ENCODE measurements around the gene TPM4.

Gene TPM4

DNA sequence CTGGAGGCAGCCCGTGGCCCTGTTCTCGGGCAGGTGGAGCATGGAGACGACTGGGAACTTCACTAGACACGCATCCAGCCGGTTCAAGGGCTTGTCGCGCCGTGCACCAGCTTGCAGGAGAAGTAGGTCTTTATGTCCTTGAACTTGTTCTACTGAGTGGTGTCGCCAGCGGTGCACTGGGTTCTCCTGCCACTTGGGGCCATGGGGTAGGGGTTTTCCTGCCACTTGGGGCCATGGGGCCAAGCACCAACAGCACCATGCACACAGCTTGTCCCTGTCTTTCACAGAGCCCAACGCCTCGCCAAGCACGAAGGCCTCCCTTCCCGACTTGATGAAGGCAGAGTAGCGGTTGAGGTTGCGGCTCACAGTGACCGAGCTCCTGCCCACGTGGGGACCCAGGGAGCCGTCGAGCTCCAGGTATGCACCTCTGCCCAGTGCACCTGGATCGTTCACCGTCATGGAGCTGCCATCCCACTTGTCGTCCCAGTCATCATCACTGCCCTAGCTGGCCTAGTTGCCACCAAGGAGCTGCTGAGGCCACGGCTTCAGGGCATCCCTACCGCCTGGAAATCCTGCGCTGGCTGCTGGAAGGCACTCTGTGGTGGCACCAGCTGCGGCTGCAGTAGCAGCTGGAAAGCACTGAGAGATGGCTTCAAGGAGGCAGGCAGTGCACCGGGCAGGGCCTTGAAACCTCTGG lies 40.5 kb upstream of the TPM4 start:
- no peak overlapping the region for H3K4me3 ChIP-seq (ENCODE audit: low read length)
- H3K4me2 ChIP-seq (ENCODE audit: low read length) = no peak overlapping the region
- no peaks in the 10 kb centered on the region for H3K27me3 ChIP-seq (ENCODE audit: control insufficient read depth, insufficient read depth, low read length)
- no peak overlapping the region for H3K9ac ChIP-seq (ENCODE audit: low read depth, low read length)
- H3K36me3 ChIP-seq (ENCODE audit: insufficient read depth, low read length) = no peaks in the 10 kb centered on the region
- peaks cover 5% of the 10 kb centered on the region for H3K4me1 ChIP-seq (ENCODE audit: control insufficient read depth, insufficient read depth, low read length)
- no peaks in the 10 kb centered on the region for H3K9me3 ChIP-seq (replicated peaks; ENCODE audit: low read length)

DNA sequence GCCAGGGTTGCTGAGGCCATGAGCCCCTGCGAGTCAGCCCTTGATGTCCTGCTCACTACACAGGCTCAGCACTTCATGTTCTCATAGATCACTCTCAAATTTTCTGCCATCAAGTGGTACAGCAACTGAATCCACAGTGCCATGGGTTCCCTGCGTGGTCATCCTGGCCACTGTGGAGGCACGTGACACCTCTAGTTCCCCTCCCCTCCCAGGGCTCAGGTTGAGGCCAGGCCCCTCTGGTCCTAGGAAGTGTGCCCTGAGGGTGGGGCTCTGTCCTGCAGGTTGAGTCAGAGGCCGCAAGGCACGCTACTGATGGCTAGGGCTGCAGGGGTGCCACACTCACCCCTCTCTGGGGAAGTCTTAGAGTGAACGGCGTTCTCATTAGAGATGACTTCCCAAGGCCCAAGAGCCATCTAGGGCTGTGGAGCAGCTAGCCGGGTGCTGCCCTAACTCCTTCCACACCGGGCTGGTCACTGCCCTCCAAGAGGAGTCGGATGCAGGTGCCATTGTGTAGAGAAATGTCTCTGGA lies 39.8 kb upstream of the TPM4 start:
- Histone ChIP-seq H3K36me3 (ENCODE audit: insufficient read depth, low read length) (no peaks in the 10 kb centered on the region), H3K4me2 (ENCODE audit: low read length) (no peak overlapping the region), H3K4me1 (ENCODE audit: control insufficient read depth, insufficient read depth, low read length) (peaks cover 12% of the 10 kb centered on the region), H3K9ac (ENCODE audit: low read depth, low read length) (no peak overlapping the region), H3K4me3 (ENCODE audit: low read length) (no peak overlapping the region), H3K27me3 (ENCODE audit: control insufficient read depth, insufficient read depth, low read length) (no peaks in the 10 kb centered on the region), H3K9me3 (replicated peaks; ENCODE audit: low read length) (no peaks in the 10 kb centered on the region)

- Histone ChIP-seq H3K9ac (ENCODE audit: low read depth, low read length) (no peak overlapping the region), H3K9me3 (replicated peaks; ENCODE audit: low read length) (no peaks in the 10 kb centered on the region), H3K4me2 (ENCODE audit: low read length) (no peak overlapping the region), H3K27me3 (ENCODE audit: control insufficient read depth, insufficient read depth, low read length) (no peaks in the 10 kb centered on the region), H3K4me3 (ENCODE audit: low read length) (no peak overlapping the region), H3K36me3 (ENCODE audit: insufficient read depth, low read length) (no peaks in the 10 kb centered on the region), H3K4me1 (ENCODE audit: control insufficient read depth, insufficient read depth, low read length) (peaks cover 15% of the 10 kb centered on the region)
These were observed 39.4 kb upstream of the TPM4 start for GRCh38 chr19:16036941-16037340.

DNA sequence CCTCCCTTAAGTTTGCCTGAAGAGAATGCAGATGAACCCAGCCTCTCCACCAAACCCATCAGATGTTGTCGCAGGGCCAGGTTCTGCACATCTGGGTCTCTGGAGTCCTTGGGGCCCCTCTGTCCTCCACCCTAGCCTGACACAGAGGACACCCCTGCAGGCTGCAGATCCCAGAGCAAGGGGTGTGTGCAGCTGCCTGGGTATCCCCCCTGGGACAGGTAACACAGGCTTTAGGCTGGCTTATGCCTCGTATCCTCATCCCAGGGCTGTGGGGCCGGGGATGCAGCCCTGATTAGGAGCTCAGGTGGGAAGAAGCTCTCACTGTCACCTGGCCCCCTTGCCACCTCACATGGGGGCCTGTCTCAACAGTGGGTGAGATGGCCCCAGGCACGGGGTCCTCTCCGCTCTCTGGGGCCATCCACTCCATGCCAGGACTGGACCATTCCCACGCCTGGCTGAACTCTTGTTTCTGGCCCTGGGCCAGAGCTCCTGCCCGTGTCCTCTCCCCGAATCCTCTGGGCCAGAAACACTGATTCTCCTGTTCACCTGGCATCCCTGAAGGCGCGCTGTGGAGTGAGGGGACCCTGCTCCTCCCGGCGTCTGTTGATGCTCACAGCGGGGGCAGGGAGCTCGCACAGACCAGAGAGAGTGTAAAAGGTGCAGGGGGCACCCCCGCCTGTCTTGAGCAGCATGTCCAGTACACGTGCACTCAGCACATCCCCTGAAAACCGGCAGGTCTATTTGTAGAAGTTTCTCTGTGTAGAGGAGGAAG lies 38.7 kb upstream of the TPM4 start:
- no peak overlapping the region for H3K9ac ChIP-seq (ENCODE audit: low read depth, low read length)
- no peaks in the 10 kb centered on the region for H3K9me3 ChIP-seq (replicated peaks; ENCODE audit: low read length)
- no peaks in the 10 kb centered on the region for H3K36me3 ChIP-seq (ENCODE audit: insufficient read depth, low read length)
- H3K4me2 ChIP-seq (ENCODE audit: low read length) = no peak overlapping the region
- H3K27me3 ChIP-seq (ENCODE audit: control insufficient read depth, insufficient read depth, low read length) = no peaks in the 10 kb centered on the region
- H3K4me1 ChIP-seq (ENCODE audit: control insufficient read depth, insufficient read depth, low read length) = peaks cover 15% of the 10 kb centered on the region
- H3K4me3 ChIP-seq (ENCODE audit: low read length) = no peak overlapping the region

DNA sequence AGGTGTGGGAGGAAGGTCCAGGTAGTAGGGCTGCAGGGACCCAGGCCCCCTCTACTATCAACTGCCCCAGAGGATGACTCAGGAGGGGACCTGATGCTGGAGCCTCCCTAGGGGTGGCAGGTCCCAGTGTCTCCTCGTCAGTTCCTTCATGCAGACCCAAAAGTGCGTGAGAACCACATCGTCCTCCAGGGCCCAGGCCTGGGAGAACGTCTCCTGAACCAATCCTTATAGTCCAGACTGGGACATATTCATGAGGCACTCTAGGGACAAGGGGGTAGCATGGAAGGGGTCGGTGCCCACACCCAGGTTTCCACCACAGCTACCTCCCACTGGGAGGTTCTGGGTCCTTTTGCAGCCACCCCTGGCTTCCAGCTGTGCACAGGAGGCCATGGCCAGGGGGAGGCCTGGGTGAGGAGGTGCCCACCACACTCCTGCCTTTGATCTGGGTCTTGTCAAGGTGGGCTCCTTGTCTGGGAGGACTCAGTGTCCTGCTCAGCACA lies 38.0 kb upstream of the TPM4 start:
- no peaks in the 10 kb centered on the region for H3K27me3 ChIP-seq (ENCODE audit: control insufficient read depth, insufficient read depth, low read length)
- no peaks in the 10 kb centered on the region for H3K36me3 ChIP-seq (ENCODE audit: insufficient read depth, low read length)
- peaks cover 15% of the 10 kb centered on the region for H3K4me1 ChIP-seq (ENCODE audit: control insufficient read depth, insufficient read depth, low read length)
- H3K9ac ChIP-seq (ENCODE audit: low read depth, low read length) = no peak overlapping the region
- no peak overlapping the region for H3K4me2 ChIP-seq (ENCODE audit: low read length)
- no peaks in the 10 kb centered on the region for H3K9me3 ChIP-seq (replicated peaks; ENCODE audit: low read length)
- no peak overlapping the region for H3K4me3 ChIP-seq (ENCODE audit: low read length)

GRCh38 chr19:16039081-16039480 lies 37.2 kb upstream of the TPM4 start:
- no peaks in the 10 kb centered on the region for H3K36me3 ChIP-seq (ENCODE audit: insufficient read depth, low read length)
- no peak overlapping the region for H3K4me3 ChIP-seq (ENCODE audit: low read length)
- no peaks in the 10 kb centered on the region for H3K9me3 ChIP-seq (replicated peaks; ENCODE audit: low read length)
- H3K4me2 ChIP-seq (ENCODE audit: low read length) = no peak overlapping the region
- peaks cover 15% of the 10 kb centered on the region for H3K4me1 ChIP-seq (ENCODE audit: control insufficient read depth, insufficient read depth, low read length)
- no peaks in the 10 kb centered on the region for H3K27me3 ChIP-seq (ENCODE audit: control insufficient read depth, insufficient read depth, low read length)
- no peak overlapping the region for H3K9ac ChIP-seq (ENCODE audit: low read depth, low read length)

GRCh38 chr19:16039545-16039944 lies 36.8 kb upstream of the TPM4 start:
- Histone ChIP-seq H3K9ac (ENCODE audit: low read depth, low read length) (no peak overlapping the region), H3K36me3 (ENCODE audit: insufficient read depth, low read length) (no peaks in the 10 kb centered on the region), H3K4me3 (ENCODE audit: low read length) (no peak overlapping the region), H3K9me3 (replicated peaks; ENCODE audit: low read length) (no peaks in the 10 kb centered on the region), H3K4me2 (ENCODE audit: low read length) (no peak overlapping the region), H3K4me1 (ENCODE audit: control insufficient read depth, insufficient read depth, low read length) (peaks cover 15% of the 10 kb centered on the region), H3K27me3 (ENCODE audit: control insufficient read depth, insufficient read depth, low read length) (no peaks in the 10 kb centered on the region)

- Histone ChIP-seq H3K36me3 (ENCODE audit: insufficient read depth, low read length) (no peaks in the 10 kb centered on the region), H3K27me3 (ENCODE audit: control insufficient read depth, insufficient read depth, low read length) (no peaks in the 10 kb centered on the region), H3K4me1 (ENCODE audit: control insufficient read depth, insufficient read depth, low read length) (peaks cover 15% of the 10 kb centered on the region), H3K4me3 (ENCODE audit: low read length) (no peak overlapping the region), H3K4me2 (ENCODE audit: low read length) (no peak overlapping the region), H3K9me3 (replicated peaks; ENCODE audit: low read length) (no peaks in the 10 kb centered on the region), H3K9ac (ENCODE audit: low read depth, low read length) (peak overlapping the region; percentile 21)
These were observed 35.7 kb upstream of the TPM4 start for GRCh38 chr19:16040642-16041041.

- Histone ChIP-seq H3K9me3 (replicated peaks; ENCODE audit: low read length) (no peaks in the 10 kb centered on the region), H3K36me3 (ENCODE audit: insufficient read depth, low read length) (no peaks in the 10 kb centered on the region), H3K27me3 (ENCODE audit: control insufficient read depth, insufficient read depth, low read length) (no peaks in the 10 kb centered on the region), H3K4me2 (ENCODE audit: low read length) (peak overlapping the region; percentile 87), H3K4me3 (ENCODE audit: low read length) (peak overlapping the region; percentile 62), H3K9ac (ENCODE audit: low read depth, low read length) (peak overlapping the region; percentile 66), H3K4me1 (ENCODE audit: control insufficient read depth, insufficient read depth, low read length) (peaks cover 15% of the 10 kb centered on the region)
These were observed 34.9 kb upstream of the TPM4 start for GRCh38 chr19:16041299-16041990.

DNA sequence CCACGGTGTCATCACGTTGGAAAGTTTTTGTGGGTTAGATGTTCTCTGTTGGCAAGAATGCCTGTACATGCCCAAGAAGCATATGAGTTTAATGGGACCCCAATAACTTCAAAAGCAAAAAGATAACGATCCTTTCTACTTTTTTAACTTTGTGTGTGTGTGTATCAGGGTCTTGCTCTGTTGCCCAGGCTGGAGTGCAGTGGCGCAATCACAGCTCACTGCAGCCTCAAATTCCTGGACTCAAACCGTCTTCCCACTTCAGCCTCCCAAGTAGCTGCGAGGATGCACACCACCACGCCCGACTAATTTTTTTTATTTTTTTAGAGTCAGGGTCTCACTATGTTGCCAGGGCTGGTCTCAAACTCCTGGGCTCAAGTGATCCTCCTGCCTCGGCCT lies 34.3 kb upstream of the TPM4 start:
- no peaks in the 10 kb centered on the region for H3K27me3 ChIP-seq (ENCODE audit: control insufficient read depth, insufficient read depth, low read length)
- no peak overlapping the region for H3K4me3 ChIP-seq (ENCODE audit: low read length)
- H3K4me2 ChIP-seq (ENCODE audit: low read length) = peak overlapping the region; percentile 87
- H3K9ac ChIP-seq (ENCODE audit: low read depth, low read length) = peak overlapping the region; percentile 11
- peaks cover 15% of the 10 kb centered on the region for H3K4me1 ChIP-seq (ENCODE audit: control insufficient read depth, insufficient read depth, low read length)
- no peaks in the 10 kb centered on the region for H3K9me3 ChIP-seq (replicated peaks; ENCODE audit: low read length)
- no peaks in the 10 kb centered on the region for H3K36me3 ChIP-seq (ENCODE audit: insufficient read depth, low read length)

- H3K9ac ChIP-seq (ENCODE audit: low read depth, low read length) = no peak overlapping the region
- H3K36me3 ChIP-seq (ENCODE audit: insufficient read depth, low read length) = no peaks in the 10 kb centered on the region
- H3K9me3 ChIP-seq (replicated peaks; ENCODE audit: low read length) = no peaks in the 10 kb centered on the region
- H3K4me2 ChIP-seq (ENCODE audit: low read length) = no peak overlapping the region
- H3K4me3 ChIP-seq (ENCODE audit: low read length) = no peak overlapping the region
- H3K4me1 ChIP-seq (ENCODE audit: control insufficient read depth, insufficient read depth, low read length) = peaks cover 15% of the 10 kb centered on the region
- H3K27me3 ChIP-seq (ENCODE audit: control insufficient read depth, insufficient read depth, low read length) = no peaks in the 10 kb centered on the region
These were observed 33.7 kb upstream of the TPM4 start for GRCh38 chr19:16042533-16043085.

Data from skeletal muscle satellite cell (primary cell).